Measurements from ENCODE around the gene UBN2. TPM values are rescaled to one million over a fixed set of nuclear protein-coding genes. Genes with fewer than 3 reads are reported as not detected.
"Not testable (repeated sequence)": the region's sequence is repeated elsewhere in the genome, so short reads cannot be mapped to it uniquely, and the experiment has no call there.

Gene UBN2
- total RNA-seq, 2 experiments from 2014 or later: 7.0 to 7.6 TPM

DNA sequence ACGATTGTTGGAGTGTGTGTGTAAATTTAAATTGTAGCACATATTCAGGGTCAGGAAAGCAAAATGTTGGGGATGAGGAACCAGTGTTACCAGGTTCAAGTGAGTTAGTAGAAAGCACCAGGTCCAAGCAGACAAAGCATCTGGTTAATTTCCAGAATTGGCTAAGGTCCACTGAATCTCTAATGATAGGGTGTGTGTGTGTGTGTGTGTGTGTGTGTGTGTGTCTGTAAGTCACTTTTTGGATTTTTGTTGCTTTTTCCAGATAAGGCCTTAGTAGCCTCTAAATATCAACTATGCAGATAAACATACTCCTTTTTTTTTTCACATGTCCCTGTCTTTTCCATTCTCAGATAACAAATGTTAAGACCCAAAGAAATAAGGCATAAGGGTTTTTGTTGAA, 73.5 kb downstream of the UBN2 start:
- DNase-seq (no peak), ATAC-seq (no peak)
- CTCF ChIA-PET: interaction anchor here (1.0 kb wide), 1 partner anchor 30 kb away, joined by 4 read pairs; no protein-coding TSS in a partner anchor
- no peak overlapping the region for H3K27ac Mint-ChIP-seq
- H3K4me3 Mint-ChIP-seq: no peak overlapping the region
- H3K27me3 Mint-ChIP-seq: no peaks in the 10 kb centered on the region
- no peaks in the 10 kb centered on the region for H3K4me1 Mint-ChIP-seq (ENCODE audit: low read depth)
- peaks cover 2% of the 10 kb centered on the region for H3K36me3 Mint-ChIP-seq (ENCODE audit: low read depth)
- TF ChIP-seq, protein P1, sequence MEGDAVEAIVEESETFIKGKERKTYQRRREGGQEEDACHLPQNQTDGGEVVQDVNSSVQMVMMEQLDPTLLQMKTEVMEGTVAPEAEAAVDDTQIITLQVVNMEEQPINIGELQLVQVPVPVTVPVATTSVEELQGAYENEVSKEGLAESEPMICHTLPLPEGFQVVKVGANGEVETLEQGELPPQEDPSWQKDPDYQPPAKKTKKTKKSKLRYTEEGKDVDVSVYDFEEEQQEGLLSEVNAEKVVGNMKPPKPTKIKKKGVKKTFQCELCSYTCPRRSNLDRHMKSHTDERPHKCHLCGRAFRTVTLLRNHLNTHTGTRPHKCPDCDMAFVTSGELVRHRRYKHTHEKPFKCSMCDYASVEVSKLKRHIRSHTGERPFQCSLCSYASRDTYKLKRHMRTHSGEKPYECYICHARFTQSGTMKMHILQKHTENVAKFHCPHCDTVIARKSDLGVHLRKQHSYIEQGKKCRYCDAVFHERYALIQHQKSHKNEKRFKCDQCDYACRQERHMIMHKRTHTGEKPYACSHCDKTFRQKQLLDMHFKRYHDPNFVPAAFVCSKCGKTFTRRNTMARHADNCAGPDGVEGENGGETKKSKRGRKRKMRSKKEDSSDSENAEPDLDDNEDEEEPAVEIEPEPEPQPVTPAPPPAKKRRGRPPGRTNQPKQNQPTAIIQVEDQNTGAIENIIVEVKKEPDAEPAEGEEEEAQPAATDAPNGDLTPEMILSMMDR (IDR thresholded peaks at IDR 0.05): no peak
- intact Hi-C loops (cut with micrococcal nuclease): no loop called here
- POLR2A ChIA-PET: no interaction called here
- no peaks in the 10 kb centered on the region for H3K9me3 Mint-ChIP-seq

DNA sequence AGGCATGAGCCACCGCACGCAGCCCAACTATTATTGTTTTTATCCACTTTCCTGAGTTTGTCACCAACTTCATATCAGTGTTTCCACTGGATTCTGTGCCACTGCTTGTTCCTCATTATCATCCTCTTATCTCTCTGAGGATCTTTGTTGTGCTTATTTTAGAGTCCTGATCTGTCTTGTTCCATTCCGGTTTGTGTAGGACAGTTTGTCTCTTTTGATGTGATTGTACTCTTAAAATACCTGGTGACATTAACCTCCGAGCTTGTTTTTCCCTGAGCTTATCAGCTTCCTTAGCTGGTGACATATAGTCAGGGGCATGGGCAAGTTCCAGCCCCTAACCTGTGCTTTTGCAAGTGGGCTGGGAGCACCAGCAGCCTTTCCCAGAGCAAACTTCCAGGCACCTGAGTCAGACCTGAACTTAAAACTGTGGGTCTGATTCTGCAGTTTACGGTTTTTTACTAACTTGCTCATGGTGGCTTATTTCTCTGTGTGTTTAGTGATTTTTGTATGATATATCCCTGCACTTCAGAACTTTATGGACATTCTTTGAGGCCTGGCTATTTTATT, 87.0 kb downstream of the UBN2 start:
- ChIA-PET POLR2A (no interaction called here), CTCF (no interaction called here)
- ATAC-seq: no peak
- H3K27ac Mint-ChIP-seq: no peak overlapping the region
- no peak for DNase-seq
- intact Hi-C loops (cut with micrococcal nuclease): no loop called here
- no peaks in the 10 kb centered on the region for H3K9me3 Mint-ChIP-seq
- no peaks in the 10 kb centered on the region for H3K4me1 Mint-ChIP-seq (ENCODE audit: low read depth)
- H3K36me3 Mint-ChIP-seq (ENCODE audit: low read depth): no peaks in the 10 kb centered on the region
- no peak overlapping the region for H3K4me3 Mint-ChIP-seq
- no peaks in the 10 kb centered on the region for H3K27me3 Mint-ChIP-seq
- TF ChIP-seq, protein P1 (IDR thresholded peaks at IDR 0.05): no peak

GRCh38 chr7:139321071-139321745, 90.2 kb downstream of the UBN2 start:
- H3K27ac Mint-ChIP-seq: no peak overlapping the region
- no peaks in the 10 kb centered on the region for H3K9me3 Mint-ChIP-seq
- POLR2A ChIA-PET: interaction anchor here (1.0 kb wide), 1 partner anchor 39 kb away, joined by 3 read pairs; the partner anchor contains the start of gene LUC7L2
- DNase-seq (no peak), ATAC-seq (no peak)
- intact Hi-C loops (cut with micrococcal nuclease): no loop called here
- TF ChIP-seq, protein P1 (IDR thresholded peaks at IDR 0.05): no peak
- no peaks in the 10 kb centered on the region for H3K27me3 Mint-ChIP-seq
- CTCF ChIA-PET: interaction anchor here (1.0 kb wide), 1 partner anchor 8 kb away, joined by 5 read pairs; no protein-coding TSS in a partner anchor
- no peaks in the 10 kb centered on the region for H3K4me1 Mint-ChIP-seq (ENCODE audit: low read depth)
- no peaks in the 10 kb centered on the region for H3K36me3 Mint-ChIP-seq (ENCODE audit: low read depth)
- H3K4me3 Mint-ChIP-seq: no peak overlapping the region

DNA sequence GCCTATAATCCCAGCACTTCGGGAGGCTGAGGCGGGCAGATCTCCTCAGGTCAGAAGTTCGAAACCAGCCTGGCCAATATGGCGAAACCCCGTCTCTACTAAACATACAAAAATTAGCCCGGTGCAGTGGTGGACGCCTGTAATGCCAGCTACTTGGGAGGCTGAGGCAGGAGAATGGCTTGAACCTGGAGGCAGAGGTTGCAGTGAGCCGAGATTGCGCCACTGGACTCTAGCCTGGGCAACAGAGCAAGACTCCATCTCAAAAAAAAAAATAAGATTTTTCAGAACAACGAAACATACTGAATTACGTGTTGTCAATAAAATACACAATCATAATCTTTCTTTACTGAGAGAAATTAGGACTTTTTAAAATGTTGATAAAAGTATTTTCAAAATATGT, 93.7 kb downstream of the UBN2 start:
- H3K9me3 Mint-ChIP-seq; H3K4me3 Mint-ChIP-seq; intact Hi-C loops (cut with micrococcal nuclease); ATAC-seq; H3K27me3 Mint-ChIP-seq; H3K36me3 Mint-ChIP-seq (ENCODE audit: low read depth); DNase-seq; H3K27ac Mint-ChIP-seq; H3K4me1 Mint-ChIP-seq (ENCODE audit: low read depth): not testable (repeated sequence)
- POLR2A ChIA-PET: interaction anchor here (1.2 kb wide), 1 partner anchor 34 kb away, joined by 3 read pairs; no protein-coding TSS in a partner anchor
- CTCF ChIA-PET: interaction anchor here (1.3 kb wide), 1 partner anchor 18 kb away, joined by 3 read pairs; no protein-coding TSS in a partner anchor

DNA sequence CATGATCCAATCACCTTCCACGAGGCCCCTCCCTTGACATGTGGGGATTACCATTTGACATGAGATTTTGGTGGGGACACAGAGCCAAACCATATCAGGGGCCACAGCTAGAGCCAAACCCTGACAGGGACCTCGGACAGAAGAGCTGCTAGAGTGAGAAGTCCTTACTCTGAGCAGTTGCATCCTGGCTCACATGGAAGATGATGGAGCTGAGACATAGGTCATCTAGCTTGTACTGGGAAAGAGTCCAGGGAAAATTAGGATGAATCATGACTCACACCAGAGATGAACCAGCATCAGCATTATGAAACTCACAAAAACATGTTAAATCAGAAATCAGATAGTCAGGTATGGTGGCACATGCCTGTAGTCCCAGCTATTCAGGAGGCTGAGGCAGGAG, 97.3 kb downstream of the UBN2 start:
- ChIA-PET POLR2A (no interaction called here), CTCF (interaction anchor here (1.2 kb wide), 1 partner anchor 16 kb away, joined by 3 read pairs; no protein-coding TSS in a partner anchor)
- Mint-ChIP-seq H3K4me3 (no peak overlapping the region), H3K27ac (no peak overlapping the region), H3K9me3 (no peaks in the 10 kb centered on the region), H3K27me3 (no peaks in the 10 kb centered on the region), H3K4me1 (ENCODE audit: low read depth) (peaks cover 13% of the 10 kb centered on the region), H3K36me3 (ENCODE audit: low read depth) (no peaks in the 10 kb centered on the region)
- intact Hi-C loops (cut with micrococcal nuclease): no loop called here
- TF ChIP-seq, protein P1 (IDR thresholded peaks at IDR 0.05): no peak
- no peak for ATAC-seq
- DNase-seq: no peak

Data from activated CD8-positive, alpha-beta T cell treated with anti-CD3 and anti-CD28 coated beads for 36 hours (primary cell).